Stimulated activated CD4-positive, alpha-beta T cell treated with anti-CD3 and anti-CD28 coated beads, Interleukin-15, amount 100 ng/mL, for 1 hour (primary cell): ENCODE results near the gene IGFBP3.

Experiments used
- DNase-seq, 2 donors: peaks; one replicate each; pipeline ENCODE4 v3.0.0-alpha.2; 2020; ENCODE audit warnings: low read depth in 1 of 2, low spot score in 1 of 2

The IGFBP3 gene

GRCh38 chr7:45893374-45893995 is 27.6 kb downstream of the IGFBP3 start:
- DNase-seq: no peak

GRCh38 chr7:45892407-45893035 is 28.6 kb downstream of the IGFBP3 start:
- no peak for DNase-seq

- no peak for DNase-seq
Measured at GRCh38 chr7:45891462-45892402, 29.3 kb downstream of the IGFBP3 start.

GRCh38 chr7:45890902-45891461 is 30.1 kb downstream of the IGFBP3 start:
- DNase-seq: no peak

- no peak for DNase-seq
Measured at GRCh38 chr7:45890125-45890901, 30.8 kb downstream of the IGFBP3 start.

- no peak for DNase-seq
Measured at GRCh38 chr7:45889367-45890067, 31.6 kb downstream of the IGFBP3 start.

GRCh38 chr7:45888993-45889366 is 32.1 kb downstream of the IGFBP3 start:
- DNase-seq: no peak

GRCh38 chr7:45888185-45888992 is 32.7 kb downstream of the IGFBP3 start, which contains the start of gene IGFBP1:
TSS of gene IGFBP1 (plus strand) at chr7:45888488. CDS start at chr7:45888653, 165 bp downstream.
- DNase-seq: no peak

GRCh38 chr7:45886931-45887667 is 34.0 kb downstream of the IGFBP3 start:
- DNase-seq: no peak

GRCh38 chr7:45885264-45885882 is 35.7 kb downstream of the IGFBP3 start:
- DNase-seq: no peak

GRCh38 chr7:45884136-45884535 is 36.9 kb downstream of the IGFBP3 start:
- no peak for DNase-seq

GRCh38 chr7:45882465-45882810 is 38.6 kb downstream of the IGFBP3 start:
- no peak for DNase-seq

GRCh38 chr7:45881759-45882464 is 39.2 kb downstream of the IGFBP3 start:
- DNase-seq: no peak

GRCh38 chr7:45881280-45881758 is 39.8 kb downstream of the IGFBP3 start:
- no peak for DNase-seq

- no peak for DNase-seq
Measured at GRCh38 chr7:45880433-45880860, 40.6 kb downstream of the IGFBP3 start.

GRCh38 chr7:45878457-45879144 is 42.5 kb downstream of the IGFBP3 start:
- DNase-seq: no peak

GRCh38 chr7:45876519-45876918 is 44.6 kb downstream of the IGFBP3 start:
- no peak for DNase-seq
